Activated CD4-positive, alpha-beta T cell treated with anti-CD3 and anti-CD28 coated beads, Interleukin-2, amount 50 U/mL, for 16 hours (primary cell): ENCODE data around the gene ZNF664.
"Not testable (repeated sequence)": the region's sequence is repeated elsewhere in the genome, so short reads cannot be mapped to it uniquely, and the experiment has no call there.

Experiments
- DNase-seq: peaks from one replicate; pipeline ENCODE4 v3.0.0-alpha.2; 2020

Gene ZNF664

GRCh38 chr12:123942238-123942653, 30.8 kb upstream of the ZNF664 start:
- no peak for DNase-seq

GRCh38 chr12:123942911-123943648, 29.9 kb upstream of the ZNF664 start:
- no peak for DNase-seq

GRCh38 chr12:123943816-123944215, 29.2 kb upstream of the ZNF664 start:
- no peak for DNase-seq

DNA sequence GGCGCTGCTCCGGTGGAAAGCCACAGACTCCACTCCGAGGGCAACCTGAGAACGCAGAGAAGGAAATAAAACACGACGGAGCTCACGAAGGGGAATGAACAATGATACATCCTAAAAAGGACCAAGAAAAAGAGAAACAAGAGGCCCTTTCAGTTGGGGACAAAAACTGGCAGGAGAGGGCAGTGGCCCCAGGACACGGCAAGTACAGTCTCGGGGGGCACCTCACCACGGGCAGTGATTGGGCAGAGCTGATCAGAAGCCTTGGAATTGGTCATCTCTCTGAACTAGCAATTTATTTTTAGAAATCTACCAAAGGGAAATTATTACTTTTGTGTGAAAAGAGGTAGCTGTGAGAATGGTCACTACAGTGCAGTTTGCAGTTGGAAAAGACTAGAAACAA, 28.3 kb upstream of the ZNF664 start:
- no peak for DNase-seq

DNA sequence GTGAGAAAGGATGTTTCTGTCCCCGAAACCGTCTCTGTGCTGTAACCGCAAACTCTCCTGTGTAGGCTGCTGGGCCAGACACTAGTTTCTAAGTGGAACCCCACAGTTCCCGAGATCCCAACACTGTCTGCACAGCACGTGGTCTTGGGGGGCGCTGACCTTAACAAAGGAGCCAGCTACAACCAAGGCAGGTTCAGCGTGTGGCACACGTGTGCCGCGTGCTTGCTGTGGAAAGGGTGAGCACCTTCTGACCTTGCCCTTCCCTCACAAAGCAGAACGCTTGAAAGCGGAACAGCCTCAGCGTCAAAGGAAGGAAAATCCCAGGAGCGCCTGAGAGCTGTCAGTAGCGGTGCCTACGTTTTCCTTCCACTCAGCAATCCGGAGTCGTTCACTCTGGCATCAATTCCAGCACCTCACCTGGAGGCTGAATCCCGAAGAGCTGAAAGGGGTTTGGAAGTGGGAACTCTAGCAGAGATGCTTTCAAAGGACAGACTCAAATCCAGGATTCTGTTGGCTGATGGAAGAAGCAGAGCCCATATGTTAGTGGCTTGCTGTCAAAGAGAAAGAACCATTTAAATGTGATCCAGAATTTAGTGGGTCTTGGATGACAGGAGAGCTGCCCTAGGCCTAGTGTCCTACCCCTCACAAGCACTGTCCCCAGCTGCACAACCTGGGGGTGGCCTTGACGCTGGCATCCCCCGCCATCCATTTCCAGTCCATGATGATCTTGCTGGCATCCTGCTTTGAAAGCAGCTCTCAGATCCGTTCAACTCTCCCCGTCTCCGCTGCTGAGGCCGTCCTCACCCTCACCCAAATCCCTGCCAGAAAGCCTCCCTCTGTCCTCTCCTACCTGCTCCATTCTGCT, 27.5 kb upstream of the ZNF664 start:
- no peak for DNase-seq

- DNase-seq = no peak
Measured at GRCh38 chr12:123946152-123946515, 26.9 kb upstream of the ZNF664 start.

DNA sequence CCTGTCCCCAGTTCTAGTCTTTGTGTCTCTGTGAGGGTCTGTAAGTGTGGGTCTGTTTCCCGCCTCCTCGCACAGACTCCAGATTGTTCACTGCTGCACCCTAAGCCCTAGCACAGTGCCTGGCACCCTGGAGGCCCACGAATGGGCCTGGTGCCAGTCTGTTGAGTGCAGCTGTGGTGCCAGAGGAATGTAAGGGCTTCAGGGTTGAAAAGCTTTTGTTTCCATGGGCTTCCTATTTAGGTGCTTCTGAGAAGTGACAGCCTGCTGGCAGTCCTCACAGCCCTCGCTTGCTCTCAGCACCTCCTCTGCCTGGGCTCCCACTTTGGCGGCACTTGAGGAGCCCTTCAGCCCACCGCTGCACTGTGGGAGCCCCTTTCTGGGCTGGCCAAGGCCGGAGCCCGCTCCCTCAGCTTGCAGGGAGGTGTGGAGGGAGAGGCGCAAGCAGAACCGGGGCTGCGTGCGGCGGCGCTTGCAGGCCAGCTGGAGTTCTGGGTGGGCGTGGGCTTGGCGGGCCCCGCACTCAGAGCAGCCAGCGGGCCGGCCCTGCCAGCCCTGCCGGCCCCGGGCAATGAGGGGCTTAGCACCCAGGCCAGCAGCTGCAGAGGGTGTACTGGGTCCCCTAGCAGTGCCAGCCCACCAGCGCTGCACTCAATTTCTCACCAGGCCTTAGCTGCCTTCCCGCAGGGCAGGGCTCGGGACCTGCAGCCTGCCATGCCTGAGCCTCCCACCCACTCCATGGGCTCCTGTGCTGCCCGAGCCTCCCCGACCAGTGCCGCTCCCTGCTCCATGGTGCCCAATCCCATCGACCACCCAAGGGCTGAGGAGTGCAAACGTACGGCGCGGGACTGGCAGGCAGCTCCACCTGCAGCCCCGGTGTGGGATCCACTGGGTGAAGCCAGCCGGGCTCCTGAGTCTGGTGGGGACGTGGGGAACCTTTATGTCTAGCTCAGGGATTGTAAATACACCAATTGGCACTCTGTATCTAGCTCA, 26.2 kb upstream of the ZNF664 start:
- DNase-seq = not testable (repeated sequence)

DNA sequence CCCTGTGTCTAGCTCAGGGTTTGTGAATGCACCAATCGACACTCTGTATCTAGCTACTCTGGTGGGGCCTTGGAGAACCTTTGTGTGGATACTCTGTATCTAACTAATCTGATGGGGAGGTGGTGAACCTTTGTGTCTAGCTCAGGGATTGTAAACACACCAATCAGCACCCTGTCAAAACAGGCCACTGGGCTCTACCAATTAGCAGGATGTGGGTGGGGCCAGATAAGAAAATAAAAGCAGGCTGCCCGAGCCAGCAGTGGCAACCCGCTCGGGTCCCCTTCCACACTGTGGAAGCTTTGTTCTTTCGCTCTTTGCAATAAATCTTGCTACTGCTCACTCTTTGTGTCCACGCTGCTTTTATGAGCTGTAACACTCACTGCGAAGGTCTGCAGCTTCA, 25.5 kb upstream of the ZNF664 start:
- DNase-seq = not testable (repeated sequence)

- no peak for DNase-seq
Measured at GRCh38 chr12:123948401-123948795, 24.6 kb upstream of the ZNF664 start.

GRCh38 chr12:123948796-123949769, 23.9 kb upstream of the ZNF664 start:
- no peak for DNase-seq

DNA sequence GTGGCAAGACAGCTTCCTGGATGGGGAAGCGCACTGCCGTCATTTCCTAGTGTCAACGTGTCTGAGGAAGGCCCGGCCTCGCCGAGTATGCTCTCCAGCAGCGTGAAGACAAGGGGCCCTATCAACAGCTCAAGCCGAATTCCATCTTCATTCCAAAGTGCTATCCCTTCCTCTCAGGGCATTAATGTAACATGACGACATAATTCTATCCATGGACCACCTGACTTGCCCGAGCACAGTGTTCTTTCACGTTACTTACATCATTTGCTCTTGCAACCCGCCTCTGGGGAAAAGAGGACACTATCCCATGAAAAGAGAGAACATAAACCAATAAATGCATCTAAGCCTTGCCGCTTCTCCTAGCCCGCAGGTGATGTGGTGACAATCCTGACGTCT, 23.2 kb upstream of the ZNF664 start:
- no peak for DNase-seq

DNA sequence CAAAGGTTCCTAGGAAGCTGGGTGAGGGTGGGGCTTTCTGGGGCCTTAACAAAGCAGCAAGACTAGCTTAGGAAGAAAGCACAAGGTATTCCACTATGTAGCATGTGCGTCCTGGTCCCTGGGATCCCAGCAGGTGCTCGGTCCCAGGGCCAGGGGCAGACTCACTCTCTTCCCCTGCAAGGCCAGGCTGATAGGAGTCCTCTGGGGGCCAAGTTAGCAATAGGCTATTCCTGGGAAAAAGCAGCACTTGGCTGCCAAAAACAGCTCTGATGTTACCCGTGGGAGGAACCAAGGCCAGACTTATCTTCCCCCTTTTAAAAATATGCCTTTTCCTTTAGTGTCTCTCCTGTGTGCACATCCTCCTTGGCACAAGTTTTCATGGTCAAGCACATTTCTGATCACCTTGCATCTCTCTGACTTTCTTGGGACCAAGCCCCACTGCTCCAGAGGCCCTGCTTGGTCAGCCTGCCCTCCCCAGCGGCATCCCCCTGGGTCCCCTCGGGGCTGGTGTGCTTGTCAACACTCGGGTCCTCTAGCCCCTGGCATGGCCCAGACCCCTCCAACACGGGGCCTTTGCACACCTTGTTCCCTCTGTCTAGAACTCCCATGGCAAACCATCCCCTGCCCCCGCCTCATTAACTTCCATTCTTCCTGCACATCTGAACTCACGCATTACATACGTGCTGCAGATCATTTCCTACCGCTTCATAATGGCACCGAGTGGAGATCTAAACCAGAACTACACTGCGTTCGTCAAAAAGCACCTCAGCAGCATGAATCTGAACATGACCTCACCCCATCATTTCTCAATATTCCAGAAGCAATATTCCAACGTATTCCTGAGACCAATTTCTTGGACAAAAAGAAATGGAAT, 22.3 kb upstream of the ZNF664 start:
- no peak for DNase-seq

GRCh38 chr12:123951467-123951866, 21.5 kb upstream of the ZNF664 start:
- DNase-seq = no peak

DNA sequence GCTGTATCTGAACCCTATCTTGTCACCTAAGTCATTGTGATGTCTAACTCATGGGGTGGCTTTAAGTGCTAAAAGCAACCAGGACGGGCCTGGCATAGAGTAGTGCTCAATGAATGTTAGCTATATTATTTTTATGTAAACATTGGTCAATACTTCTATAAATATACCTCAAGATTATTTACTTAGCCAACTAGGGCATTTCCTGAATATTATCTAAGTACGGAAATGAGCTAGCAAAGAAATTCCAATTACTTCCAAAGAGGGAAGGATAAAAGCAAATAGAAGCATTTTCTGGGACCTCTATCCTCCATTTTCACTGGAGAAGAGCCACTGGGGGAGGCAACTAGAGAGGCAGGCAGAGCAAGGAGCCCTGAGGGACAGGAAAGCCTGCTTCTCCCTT, 21.0 kb upstream of the ZNF664 start:
- DNase-seq = no peak

GRCh38 chr12:123954647-123955350, 18.2 kb upstream of the ZNF664 start:
- no peak for DNase-seq

DNA sequence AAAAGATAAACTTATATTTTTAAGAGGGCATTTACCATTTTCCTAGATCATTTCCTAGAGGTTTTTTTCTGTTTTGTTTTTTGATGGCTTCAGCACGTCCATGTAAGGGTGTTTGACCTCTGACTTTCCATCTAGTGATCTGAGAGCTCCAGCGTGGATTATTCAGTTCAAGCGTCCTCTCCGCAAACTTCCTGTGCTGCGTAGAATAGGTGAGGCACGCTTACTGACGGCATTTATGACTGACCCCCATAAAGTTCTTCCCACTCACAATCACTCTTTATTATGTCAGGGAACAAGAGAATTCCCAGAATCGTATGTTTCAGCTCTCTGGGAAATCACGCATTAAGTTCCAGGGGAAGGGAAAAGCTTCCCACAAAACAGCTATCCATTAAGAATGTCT, 16.8 kb upstream of the ZNF664 start:
- no peak for DNase-seq

GRCh38 chr12:123957196-123957595, 15.8 kb upstream of the ZNF664 start:
- no peak for DNase-seq

DNA sequence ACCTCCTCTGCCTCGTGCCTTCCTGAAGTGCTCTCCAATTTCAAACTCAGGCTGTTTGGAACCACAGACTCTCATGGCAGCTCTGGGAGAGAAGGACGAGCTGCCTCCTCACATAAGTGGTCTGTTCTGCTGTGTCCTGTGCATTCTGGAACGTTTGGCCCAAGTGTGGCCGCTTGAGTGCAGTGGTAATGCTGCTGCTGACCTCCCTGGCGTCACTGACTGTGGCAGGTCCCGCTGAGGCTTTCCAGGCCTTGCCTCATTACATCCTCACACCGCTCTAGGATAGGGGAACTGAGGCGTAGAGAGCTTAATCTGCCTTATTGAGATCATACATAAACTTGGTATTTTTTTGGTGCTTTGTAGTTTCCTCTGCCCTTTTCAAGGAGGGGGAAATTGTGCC, 14.6 kb upstream of the ZNF664 start:
- no peak for DNase-seq

- no peak for DNase-seq
Measured at GRCh38 chr12:123958876-123959275, 14.1 kb upstream of the ZNF664 start.
